Heart left ventricle (tissue), 13 donors: ENCODE results near the gene AKAP7.

Experiments used
- POLR2A ChIP-seq, 2 donors: fragments of 450-650 bp; IDR thresholded peaks; one replicate each; pipeline ENCODE4 v1.6.1; 2017; ENCODE audit warnings: antibody characterized with exemption in 2 of 2, mild to moderate bottlenecking in 2 of 2, moderate library complexity in 2 of 2
- TF ChIP-seq, protein P1 (sequence below), 12 donors: fragments of 200-600 bp; sonication (generic) in 4 of 12; IDR thresholded peaks; one replicate each; pipeline versions ENCODE4 v1.5.0 to v1.8.0; 2018 to 2022; ENCODE audit warnings: antibody characterized with exemption in 12 of 12, mild to moderate bottlenecking in 5 of 12
- donor health status: ischemic (EF 13 %, LVEDD 7.1; RV severe dilation, severe dysfunction).
- donor health status: DM: no; HTN: yes; CAD: no.
- donor health status: DM: no; HTN: no; CAD: no.
- donor health status: ischemic (EF 25% LVEDD 6.9; RV normal size, moderate dysfunction).
- donor health status: ischemic (EF 25% LVEDD 5.7; RV mildly dilated, moderate dysfunction).
- donor health status: ischemic (EF 35%, LVEDD 5.7; RV mildly dilated, moderate dysfunction).
- donor health status: nonischemic (EF 11% LVEDD 7.7; RV severe dilation, severe dysfunction).
- donor health status: DM: yes; HTN: yes; CAD: no.
- donor health status: PGD.
- donor health status: ischemic (EF 29% LVEDD 5.4; RV normal size, mild dysfunction).
- donor health status: nonischemic (EF 23%, LVEDD 6.1; RV moderate dilation, normal function).

DNA sequence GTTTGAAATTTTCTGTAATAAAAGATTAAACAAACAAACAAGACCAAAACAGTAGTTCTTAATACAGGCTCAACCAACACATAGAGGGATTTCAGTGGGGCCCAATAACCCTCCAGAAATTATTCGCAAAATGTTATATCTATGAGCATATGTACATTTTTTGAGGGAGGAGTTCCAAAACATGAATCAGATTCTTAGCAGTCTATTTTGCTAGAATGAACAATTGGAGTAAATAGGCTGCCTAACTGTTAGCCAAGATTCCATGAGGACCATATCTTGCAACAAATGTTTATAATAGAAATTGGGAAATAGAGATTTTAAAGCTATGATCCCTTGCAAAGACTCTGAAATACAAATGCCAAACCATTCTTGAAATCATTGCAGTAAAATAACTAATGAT lies 186.3 kb downstream of the AKAP7 start:
- TF ChIP-seq POLR2A (IDR thresholded peaks at IDR 0.05) = no peak
- TF ChIP-seq, protein P1, sequence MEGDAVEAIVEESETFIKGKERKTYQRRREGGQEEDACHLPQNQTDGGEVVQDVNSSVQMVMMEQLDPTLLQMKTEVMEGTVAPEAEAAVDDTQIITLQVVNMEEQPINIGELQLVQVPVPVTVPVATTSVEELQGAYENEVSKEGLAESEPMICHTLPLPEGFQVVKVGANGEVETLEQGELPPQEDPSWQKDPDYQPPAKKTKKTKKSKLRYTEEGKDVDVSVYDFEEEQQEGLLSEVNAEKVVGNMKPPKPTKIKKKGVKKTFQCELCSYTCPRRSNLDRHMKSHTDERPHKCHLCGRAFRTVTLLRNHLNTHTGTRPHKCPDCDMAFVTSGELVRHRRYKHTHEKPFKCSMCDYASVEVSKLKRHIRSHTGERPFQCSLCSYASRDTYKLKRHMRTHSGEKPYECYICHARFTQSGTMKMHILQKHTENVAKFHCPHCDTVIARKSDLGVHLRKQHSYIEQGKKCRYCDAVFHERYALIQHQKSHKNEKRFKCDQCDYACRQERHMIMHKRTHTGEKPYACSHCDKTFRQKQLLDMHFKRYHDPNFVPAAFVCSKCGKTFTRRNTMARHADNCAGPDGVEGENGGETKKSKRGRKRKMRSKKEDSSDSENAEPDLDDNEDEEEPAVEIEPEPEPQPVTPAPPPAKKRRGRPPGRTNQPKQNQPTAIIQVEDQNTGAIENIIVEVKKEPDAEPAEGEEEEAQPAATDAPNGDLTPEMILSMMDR (IDR thresholded peaks at IDR 0.05) = no peak
